GM13977 (cell line): Measurements from ENCODE around the gene TPRA1.

ENCODE experiments used
- DNase-seq: peaks from one replicate; pipeline ENCODE4 v3.0.0; 2012; ENCODE audit warnings: low spot score
- CTCF ChIP-seq: IDR thresholded peaks from 2 replicates; pipeline ENCODE4 v1.5.1; 2012; ENCODE audit warnings: mild to moderate bottlenecking, control low read depth; ENCODE audit not compliant: insufficient read depth; ENCODE audit errors: extremely low read depth, missing control alignments
- in situ Hi-C: fragments of 300-500 bp; cut with MboI; formaldehyde crosslinking; loops from one replicate; pipeline ENCODE4 v1.12.0; 2022; ENCODE audit warnings: low sequenced_read_pairs, low pct_unique_long_range_greater_than_20kb, mixed read lengths, inconsistent platforms; ENCODE audit not compliant: unreplicated experiment

The TPRA1 gene

GRCh38 chr3:127546970-127547733 is 43.4 kb downstream of the TPRA1 start:
- no peak for TF ChIP-seq CTCF
- in situ Hi-C loops, result no loop called here
- no peak for DNase-seq

- in situ Hi-C loops, result no loop called here
- DNase-seq, result no peak
- no peak for TF ChIP-seq CTCF
Observed at GRCh38 chr3:127546554-127546953, 44.0 kb downstream of the TPRA1 start.

GRCh38 chr3:127545711-127546457 is 44.6 kb downstream of the TPRA1 start:
- no peak for DNase-seq
- in situ Hi-C loops, result no loop called here

GRCh38 chr3:127545216-127545615 is 45.3 kb downstream of the TPRA1 start:
- no peak for TF ChIP-seq CTCF
- DNase-seq, result no peak
- in situ Hi-C loops, result no loop called here

More at GRCh38 chr3:127545711-127546457, 44.6 kb downstream of the TPRA1 start:
- no peak for TF ChIP-seq CTCF

- no peak for DNase-seq
- no peak for TF ChIP-seq CTCF
- in situ Hi-C loops, result no loop called here
Observed at GRCh38 chr3:127544803-127545201, 45.7 kb downstream of the TPRA1 start.

GRCh38 chr3:127544192-127544802 is 46.2 kb downstream of the TPRA1 start:
- peak; percentile 88 for TF ChIP-seq CTCF
- in situ Hi-C loops, result no loop called here
- peak; percentile 91 for DNase-seq
